Neural cell (in vitro differentiated cells): ENCODE measurements around the gene LRRC63. TPM values are rescaled to one million over a fixed set of nuclear protein-coding genes. Genes with fewer than 3 reads are reported as not detected.

Experiments
- H2AFZ ChIP-seq: fragments of 200-600, 300-800 bp; sonication (generic), shearing (Covaris generic); 2 replicates; pipeline ENCODE4 v1.6.0; 2014; ENCODE audit warnings: low read depth, mild to moderate bottlenecking, antibody characterized with exemption, low read length, moderate library complexity
- H3F3A ChIP-seq: fragments of 200-600 bp; shearing (Covaris generic); 2 replicates; pipeline ENCODE4 v1.6.1; 2016; ENCODE audit warnings: mild to moderate bottlenecking, moderate library complexity, mixed read lengths, antibody characterized with exemption, low read length; ENCODE audit not compliant: insufficient read depth, poor library complexity, severe bottlenecking
- H3K27ac ChIP-seq: fragments of 200-600, 300-800 bp; sonication (generic), shearing (Covaris generic); 2 replicates; pipeline ENCODE4 v1.5.1; 2014; ENCODE audit warnings: mild to moderate bottlenecking, low read length, moderate library complexity
- H3K27me3 ChIP-seq: fragments of 300-800, 200-600 bp; sonication (generic), shearing (Covaris generic); 2 replicates; pipeline ENCODE4 v1.6.0; 2014; ENCODE audit warnings: mild to moderate bottlenecking, low read depth, low read length, moderate library complexity; ENCODE audit not compliant: insufficient read depth
- H3K36me3 ChIP-seq: fragments of 300-800, 200-600 bp; sonication (generic), shearing (Covaris generic); 2 replicates; pipeline ENCODE4 v1.5.1; 2014; ENCODE audit warnings: mild to moderate bottlenecking, antibody characterized with exemption, low read length, moderate library complexity; ENCODE audit not compliant: insufficient read depth
- H3K4me2 ChIP-seq: fragments of 300-800, 200-600 bp; sonication (generic), shearing (Covaris generic); 2 replicates; pipeline ENCODE4 v1.6.0; 2014; ENCODE audit warnings: mild to moderate bottlenecking, low read length
- H3K4me3 ChIP-seq: fragments of 300-800, 200-600 bp; sonication (generic), shearing (Covaris generic); 2 replicates; pipeline ENCODE4 v1.5.1; 2014; ENCODE audit warnings: mild to moderate bottlenecking, low read length, moderate library complexity
- H3K79me2 ChIP-seq: fragments of 200-600 bp; shearing (Covaris generic); replicated peaks from 2 replicates; pipeline ENCODE4 v1.6.0; 2014; ENCODE audit warnings: mild to moderate bottlenecking, low read length, moderate library complexity; ENCODE audit not compliant: insufficient read depth
- H3K9ac ChIP-seq: fragments of 300-800, 200-600 bp; sonication (generic), shearing (Covaris generic); 2 replicates; pipeline ENCODE4 v1.6.1; 2016; ENCODE audit warnings: mild to moderate bottlenecking, low read length, mixed read lengths
- H3K9me2 ChIP-seq: fragments of 200-600 bp; shearing (Covaris generic); 2 replicates; pipeline ENCODE4 v1.6.1; 2016; ENCODE audit warnings: mild to moderate bottlenecking, low read length, mixed read lengths; ENCODE audit not compliant: insufficient read depth
- H3K9me3 ChIP-seq: fragments of 200-600, 300-800 bp; sonication (generic), shearing (Covaris generic); 2 replicates; pipeline ENCODE4 v1.6.1; 2016; ENCODE audit warnings: mild to moderate bottlenecking, mixed run types, low read length, moderate library complexity, mixed read lengths
- H4K20me1 ChIP-seq: fragments of 200-600 bp; shearing (Covaris generic); 2 replicates; pipeline ENCODE4 v1.6.1; 2016; ENCODE audit warnings: mild to moderate bottlenecking, mixed run types; ENCODE audit not compliant: insufficient read depth
- CTCF ChIP-seq: fragments of 450-650 bp; IDR thresholded peaks from 2 replicates; pipeline ENCODE4 v1.5.1; 2014; ENCODE audit warnings: antibody characterized with exemption, mild to moderate bottlenecking, moderate library complexity; ENCODE audit not compliant: poor library complexity, severe bottlenecking
- EP300 ChIP-seq: fragments of 450-650 bp; conservative IDR thresholded peaks from 2 replicates; pipeline ENCODE4 v1.6.1; 2014; ENCODE audit warnings: antibody characterized with exemption, mild to moderate bottlenecking, moderate library complexity; ENCODE audit not compliant: poor library complexity, severe bottlenecking
- EZH2 ChIP-seq: fragments of 200-600, 300-800 bp; shearing (Covaris generic), sonication (generic); IDR thresholded peaks from 2 replicates; pipeline ENCODE4 v1.6.1; 2014; ENCODE audit warnings: antibody characterized with exemption, low read length, borderline replicate concordance, mild to moderate bottlenecking; ENCODE audit not compliant: insufficient read depth, poor library complexity, severe bottlenecking
- MXI1 ChIP-seq: fragments of 450-650 bp; conservative IDR thresholded peaks from 2 replicates; pipeline ENCODE4 v1.6.1; 2014; ENCODE audit warnings: antibody characterized with exemption, mild to moderate bottlenecking; ENCODE audit not compliant: poor library complexity, severe bottlenecking
- POLR2AphosphoS5 ChIP-seq: IDR thresholded peaks from 2 replicates; pipeline ENCODE4 v1.6.1; 2012
- RAD21 ChIP-seq: fragments of 450-650 bp; conservative IDR thresholded peaks from 2 replicates; pipeline ENCODE4 v1.6.1; 2014; ENCODE audit warnings: antibody characterized with exemption, mild to moderate bottlenecking, moderate library complexity
- REST ChIP-seq: IDR thresholded peaks from 2 replicates; pipeline ENCODE4 v1.6.1; 2012; ENCODE audit warnings: borderline replicate concordance
- SMC3 ChIP-seq: fragments of 450-650 bp; conservative IDR thresholded peaks from 2 replicates; pipeline ENCODE4 v1.6.1; 2014; ENCODE audit warnings: antibody characterized with exemption, mild to moderate bottlenecking, moderate library complexity; ENCODE audit not compliant: poor library complexity
- TAF1 ChIP-seq: IDR thresholded peaks from 2 replicates; pipeline ENCODE4 v1.6.1; 2012; ENCODE audit warnings: low read depth
- polyA plus RNA-seq: library from polyadenylated mRNA; depleted of rRNA; stranded (reverse); fragments of >200 nt; gene quantifications from 2 replicates; pipeline ENCODE4 v1.2.3, GENCODE V29; 2014
- small RNA-seq, 3 experiments: library from RNA; depleted of rRNA; stranded (forward); fragments of <200 nt; gene quantifications; one replicate each; pipeline ENCODE3, GENCODE V24; 2012

Gene LRRC63
- polyA plus RNA-seq, 1 donor from 2014 or later, result not detected

GRCh38 chr13:46324976-46325375 lies 113.2 kb downstream of the LRRC63 start:
- H4K20me1 ChIP-seq, result no peaks in the 10 kb centered on the region
- H2AFZ ChIP-seq, result no peak overlapping the region
- H3K36me3 ChIP-seq, result no peaks in the 10 kb centered on the region
- no peak for TF ChIP-seq EZH2
- no peak for TF ChIP-seq EP300
- TF ChIP-seq TAF1, result no peak
- no peak for TF ChIP-seq POLR2AphosphoS5
- TF ChIP-seq RAD21, result no peak
- no peak for TF ChIP-seq CTCF
- TF ChIP-seq REST, result no peak
- no peak for TF ChIP-seq MXI1
- TF ChIP-seq SMC3, result no peak
- no peaks in the 10 kb centered on the region for H3K79me2 ChIP-seq
- no peaks in the 10 kb centered on the region for H3K9me2 ChIP-seq
- no peaks in the 10 kb centered on the region for H3K27me3 ChIP-seq
- no peak overlapping the region for H3K4me3 ChIP-seq
- no peaks in the 10 kb centered on the region for H3F3A ChIP-seq
- H3K9me3 ChIP-seq, result no peaks in the 10 kb centered on the region
- H3K27ac ChIP-seq, result no peak overlapping the region
- no peak overlapping the region for H3K4me2 ChIP-seq
- H3K9ac ChIP-seq, result no peak overlapping the region

Small RNA genes lying within 50 kb of the gene (small RNA-seq; reads per million reads assigned to genes)
- 0 reads per million in 3 experiments for gene RN7SKP5
- 0 reads per million in 3 experiments for gene RN7SL288P

Other genes with a start within 250 kb of the LRRC63 start
- 19.5 and 21.3 TPM in 2 replicates for gene ZC3H13, start 159.2 kb upstream of the LRRC63 start, polyA plus RNA-seq
- gene CPB2, start 106.9 kb upstream of the LRRC63 start, polyA plus RNA-seq, result not detected in 2 replicates
- gene LCP1, start 29.8 kb upstream of the LRRC63 start, polyA plus RNA-seq, result 0.36 and 0.76 TPM in 2 replicates
- gene RUBCNL, start 175.3 kb downstream of the LRRC63 start, polyA plus RNA-seq, result 0.48 TPM in 1 of 2 replicates, not detected in the other